ENCODE data around the gene RPS4Y2.

- TF ChIP-seq CTCF (IDR thresholded peaks at IDR 0.05; ENCODE audit: low read depth, low read length, poor library complexity, severe bottlenecking), result no peak
- TF ChIP-seq EZH2phosphoT487 (IDR thresholded peaks at IDR 0.05; ENCODE audit: borderline replicate concordance, low read length), result no peak
Measured at GRCh38 chrY:20746919-20747318, 9.0 kb upstream of the RPS4Y2 start.
